ENCODE data around the gene CEP57L1.

Gene CEP57L1

GRCh38 chr6:109095036-109095834 lies at the start of gene CEP57L1:
Gene CEP57L1, plus strand, starts transcription at chr6:109095507. Its CDS starts 49,715 bp downstream, at chr6:109145222.
- Histone ChIP-seq H3K4me3 (ENCODE audit: insufficient read length, low read depth) (peak within 1 kb of the TSS; percentile 63), H3K9me3 (ENCODE audit: insufficient read depth, low read length) (no peaks in the 10 kb centered on the region), H3K9ac (ENCODE audit: insufficient read length, low read depth) (peak within 1 kb of the TSS; percentile 86), H3K4me1 (ENCODE audit: insufficient read depth, insufficient read length) (no peaks in the 10 kb centered on the region), H3K36me3 (ENCODE audit: insufficient read depth, insufficient read length, low read length) (no peaks in the 10 kb centered on the region), H3K27me3 (ENCODE audit: insufficient read depth, insufficient read length) (no peaks in the 10 kb centered on the region)
- TF ChIP-seq ZNF274 (IDR thresholded peaks at IDR 0.05; ENCODE audit: low read depth, low read length) (no peak), SUZ12 (IDR thresholded peaks at IDR 0.05; ENCODE audit: extremely low read depth, insufficient read depth, insufficient read length) (no peak), YY1 (IDR thresholded peaks at IDR 0.05; ENCODE audit: insufficient read depth, insufficient read length) (no peak)
- peak; percentile 89 for DNase-seq (ENCODE audit: low read depth, low spot score)

- no peak overlapping the region for H3K9ac ChIP-seq (ENCODE audit: insufficient read length, low read depth)
- TF ChIP-seq ZNF274 (IDR thresholded peaks at IDR 0.05; ENCODE audit: low read depth, low read length) (no peak), YY1 (IDR thresholded peaks at IDR 0.05; ENCODE audit: insufficient read depth, insufficient read length) (no peak), SUZ12 (IDR thresholded peaks at IDR 0.05; ENCODE audit: extremely low read depth, insufficient read depth, insufficient read length) (no peak)
- no peaks in the 10 kb centered on the region for H3K4me1 ChIP-seq (ENCODE audit: insufficient read depth, insufficient read length)
- peaks cover 15% of the 10 kb centered on the region for H3K9me3 ChIP-seq (ENCODE audit: insufficient read depth, low read length)
- H3K4me3 ChIP-seq (ENCODE audit: insufficient read length, low read depth), result no peak overlapping the region
- DNase-seq (ENCODE audit: low read depth, low spot score), result no peak
- H3K27me3 ChIP-seq (ENCODE audit: insufficient read depth, insufficient read length), result no peaks in the 10 kb centered on the region
- no peaks in the 10 kb centered on the region for H3K36me3 ChIP-seq (ENCODE audit: insufficient read depth, insufficient read length, low read length)
These were observed 47.1 kb upstream of the CEP57L1 start for GRCh38 chr6:109048176-109048575.

- H3K4me3 ChIP-seq (ENCODE audit: insufficient read length, low read depth), result no peak overlapping the region
- H3K36me3 ChIP-seq (ENCODE audit: insufficient read depth, insufficient read length, low read length), result no peaks in the 10 kb centered on the region
- no peaks in the 10 kb centered on the region for H3K4me1 ChIP-seq (ENCODE audit: insufficient read depth, insufficient read length)
- H3K27me3 ChIP-seq (ENCODE audit: insufficient read depth, insufficient read length), result no peaks in the 10 kb centered on the region
- H3K9me3 ChIP-seq (ENCODE audit: insufficient read depth, low read length), result peaks cover 15% of the 10 kb centered on the region
- DNase-seq (ENCODE audit: low read depth, low spot score), result no peak
- H3K9ac ChIP-seq (ENCODE audit: insufficient read length, low read depth), result no peak overlapping the region
- TF ChIP-seq YY1 (IDR thresholded peaks at IDR 0.05; ENCODE audit: insufficient read depth, insufficient read length) (no peak), ZNF274 (IDR thresholded peaks at IDR 0.05; ENCODE audit: low read depth, low read length) (no peak), SUZ12 (IDR thresholded peaks at IDR 0.05; ENCODE audit: extremely low read depth, insufficient read depth, insufficient read length) (no peak)
These were observed 46.5 kb upstream of the CEP57L1 start for GRCh38 chr6:109048670-109049415.

GRCh38 chr6:109050012-109050411 lies 45.3 kb upstream of the CEP57L1 start:
- no peak for DNase-seq (ENCODE audit: low read depth, low spot score)
- H3K4me1 ChIP-seq (ENCODE audit: insufficient read depth, insufficient read length), result no peaks in the 10 kb centered on the region
- no peak overlapping the region for H3K9ac ChIP-seq (ENCODE audit: insufficient read length, low read depth)
- H3K9me3 ChIP-seq (ENCODE audit: insufficient read depth, low read length), result peaks cover 13% of the 10 kb centered on the region
- H3K4me3 ChIP-seq (ENCODE audit: insufficient read length, low read depth), result no peak overlapping the region
- H3K36me3 ChIP-seq (ENCODE audit: insufficient read depth, insufficient read length, low read length), result no peaks in the 10 kb centered on the region
- no peaks in the 10 kb centered on the region for H3K27me3 ChIP-seq (ENCODE audit: insufficient read depth, insufficient read length)
- TF ChIP-seq YY1 (IDR thresholded peaks at IDR 0.05; ENCODE audit: insufficient read depth, insufficient read length) (no peak), ZNF274 (IDR thresholded peaks at IDR 0.05; ENCODE audit: low read depth, low read length) (no peak), SUZ12 (IDR thresholded peaks at IDR 0.05; ENCODE audit: extremely low read depth, insufficient read depth, insufficient read length) (no peak)

GRCh38 chr6:109050447-109051102 lies 44.7 kb upstream of the CEP57L1 start:
- Histone ChIP-seq H3K4me1 (ENCODE audit: insufficient read depth, insufficient read length) (no peaks in the 10 kb centered on the region), H3K36me3 (ENCODE audit: insufficient read depth, insufficient read length, low read length) (no peaks in the 10 kb centered on the region), H3K27me3 (ENCODE audit: insufficient read depth, insufficient read length) (no peaks in the 10 kb centered on the region), H3K4me3 (ENCODE audit: insufficient read length, low read depth) (no peak overlapping the region), H3K9me3 (ENCODE audit: insufficient read depth, low read length) (peaks cover 7% of the 10 kb centered on the region; the same call in 1 of the 2 replicates), H3K9ac (ENCODE audit: insufficient read length, low read depth) (no peak overlapping the region)
- TF ChIP-seq SUZ12 (IDR thresholded peaks at IDR 0.05; ENCODE audit: extremely low read depth, insufficient read depth, insufficient read length) (no peak), YY1 (IDR thresholded peaks at IDR 0.05; ENCODE audit: insufficient read depth, insufficient read length) (no peak), ZNF274 (IDR thresholded peaks at IDR 0.05; ENCODE audit: low read depth, low read length) (no peak)
- no peak for DNase-seq (ENCODE audit: low read depth, low spot score)

GRCh38 chr6:109051301-109052017 lies 43.8 kb upstream of the CEP57L1 start:
- no peak for TF ChIP-seq YY1 (IDR thresholded peaks at IDR 0.05; ENCODE audit: insufficient read depth, insufficient read length)
- TF ChIP-seq ZNF274 (IDR thresholded peaks at IDR 0.05; ENCODE audit: low read depth, low read length), result no peak
- no peak for TF ChIP-seq SUZ12 (IDR thresholded peaks at IDR 0.05; ENCODE audit: extremely low read depth, insufficient read depth, insufficient read length)
- Histone ChIP-seq H3K27me3 (ENCODE audit: insufficient read depth, insufficient read length) (no peaks in the 10 kb centered on the region), H3K4me1 (ENCODE audit: insufficient read depth, insufficient read length) (no peaks in the 10 kb centered on the region), H3K9me3 (ENCODE audit: insufficient read depth, low read length) (peaks cover 7% of the 10 kb centered on the region; the same call in 1 of the 2 replicates), H3K9ac (ENCODE audit: insufficient read length, low read depth) (no peak overlapping the region), H3K36me3 (ENCODE audit: insufficient read depth, insufficient read length, low read length) (no peaks in the 10 kb centered on the region), H3K4me3 (ENCODE audit: insufficient read length, low read depth) (no peak overlapping the region)
- no peak for DNase-seq (ENCODE audit: low read depth, low spot score)
